ENCODE results near the gene SCNN1B.

The SCNN1B gene

DNA sequence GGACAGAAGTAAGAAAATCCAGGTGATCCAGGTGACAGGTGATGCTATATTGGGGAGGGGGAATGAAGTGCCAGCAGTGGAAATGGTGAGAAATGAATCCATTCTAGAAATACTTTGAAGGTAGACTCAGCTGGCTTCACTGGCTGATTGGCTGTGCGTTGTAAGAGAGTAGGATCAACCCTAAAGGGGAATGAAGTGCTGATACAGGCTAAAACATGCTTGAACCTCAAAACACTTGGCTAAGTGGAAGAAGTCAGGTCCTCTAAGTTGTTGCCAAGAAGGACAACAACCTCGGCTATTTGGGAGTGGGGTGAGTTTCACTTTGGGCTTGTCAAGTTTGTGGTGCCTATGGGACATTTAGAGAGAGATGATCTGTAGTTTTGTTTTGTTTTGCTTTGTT, 24.1 kb upstream of the SCNN1B start:
- peak overlapping the region; percentile 27 for H3K4me3 ChIP-seq (ENCODE audit: low read length)
- peak; percentile 52 for DNase-seq (ENCODE audit: low read depth)
- TF ChIP-seq, protein P1, sequence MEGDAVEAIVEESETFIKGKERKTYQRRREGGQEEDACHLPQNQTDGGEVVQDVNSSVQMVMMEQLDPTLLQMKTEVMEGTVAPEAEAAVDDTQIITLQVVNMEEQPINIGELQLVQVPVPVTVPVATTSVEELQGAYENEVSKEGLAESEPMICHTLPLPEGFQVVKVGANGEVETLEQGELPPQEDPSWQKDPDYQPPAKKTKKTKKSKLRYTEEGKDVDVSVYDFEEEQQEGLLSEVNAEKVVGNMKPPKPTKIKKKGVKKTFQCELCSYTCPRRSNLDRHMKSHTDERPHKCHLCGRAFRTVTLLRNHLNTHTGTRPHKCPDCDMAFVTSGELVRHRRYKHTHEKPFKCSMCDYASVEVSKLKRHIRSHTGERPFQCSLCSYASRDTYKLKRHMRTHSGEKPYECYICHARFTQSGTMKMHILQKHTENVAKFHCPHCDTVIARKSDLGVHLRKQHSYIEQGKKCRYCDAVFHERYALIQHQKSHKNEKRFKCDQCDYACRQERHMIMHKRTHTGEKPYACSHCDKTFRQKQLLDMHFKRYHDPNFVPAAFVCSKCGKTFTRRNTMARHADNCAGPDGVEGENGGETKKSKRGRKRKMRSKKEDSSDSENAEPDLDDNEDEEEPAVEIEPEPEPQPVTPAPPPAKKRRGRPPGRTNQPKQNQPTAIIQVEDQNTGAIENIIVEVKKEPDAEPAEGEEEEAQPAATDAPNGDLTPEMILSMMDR (IDR thresholded peaks at IDR 0.05; ENCODE audit: insufficient read depth, low read depth, low read length, missing control alignments), result no peak

DNA sequence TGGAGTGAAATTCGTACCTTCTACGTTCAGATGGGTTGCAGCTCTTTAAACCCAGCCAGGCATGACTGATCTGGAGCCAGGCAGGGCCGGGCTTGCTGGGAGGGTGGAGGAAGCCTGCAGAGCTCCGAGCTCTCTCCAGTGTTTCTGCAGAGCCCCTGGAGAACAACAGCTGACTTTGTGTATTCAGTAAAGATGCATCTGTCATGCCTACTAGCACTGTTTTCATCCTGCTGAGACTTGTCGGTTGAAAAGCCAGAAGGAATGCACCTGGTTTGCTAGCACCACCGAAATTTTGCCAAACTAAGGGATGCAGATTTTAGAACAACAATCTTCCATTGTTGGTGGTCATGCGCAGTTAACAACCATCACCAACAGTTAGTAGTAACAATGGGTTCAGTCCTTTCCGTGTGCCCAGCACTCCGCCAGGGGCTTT, 22.4 kb upstream of the SCNN1B start:
- TF ChIP-seq, protein P1 (IDR thresholded peaks at IDR 0.05; ENCODE audit: insufficient read depth, low read depth, low read length, missing control alignments), result no peak
- H3K4me3 ChIP-seq (ENCODE audit: low read length), result no peak overlapping the region
- peak; percentile 95 for DNase-seq (ENCODE audit: low read depth)

DNA sequence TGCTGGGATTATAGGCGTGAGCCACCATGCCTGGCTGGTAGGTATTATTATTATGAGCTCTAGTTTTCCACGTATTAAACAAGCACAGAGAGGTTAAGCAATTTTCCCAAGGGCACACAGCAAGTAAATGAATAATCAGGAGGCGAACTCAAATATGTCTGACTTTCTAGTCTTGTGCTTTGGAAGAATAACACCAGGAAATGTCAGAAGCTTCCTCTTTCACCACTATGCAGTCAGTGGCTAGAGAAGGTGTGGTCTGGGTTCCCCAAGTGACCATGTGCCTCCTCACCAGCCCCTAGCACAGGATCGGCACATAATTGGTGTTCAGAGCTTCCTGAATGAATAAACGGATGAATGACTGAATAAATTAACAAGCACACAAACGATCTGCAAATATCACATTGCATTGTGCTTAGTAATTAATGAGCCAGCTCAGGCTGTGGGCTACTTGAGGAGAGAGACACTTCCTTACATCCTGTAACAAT, 21.6 kb upstream of the SCNN1B start:
- TF ChIP-seq, protein P1 (IDR thresholded peaks at IDR 0.05; ENCODE audit: insufficient read depth, low read depth, low read length, missing control alignments), result no peak
- DNase-seq (ENCODE audit: low read depth), result peak; percentile 87

DNA sequence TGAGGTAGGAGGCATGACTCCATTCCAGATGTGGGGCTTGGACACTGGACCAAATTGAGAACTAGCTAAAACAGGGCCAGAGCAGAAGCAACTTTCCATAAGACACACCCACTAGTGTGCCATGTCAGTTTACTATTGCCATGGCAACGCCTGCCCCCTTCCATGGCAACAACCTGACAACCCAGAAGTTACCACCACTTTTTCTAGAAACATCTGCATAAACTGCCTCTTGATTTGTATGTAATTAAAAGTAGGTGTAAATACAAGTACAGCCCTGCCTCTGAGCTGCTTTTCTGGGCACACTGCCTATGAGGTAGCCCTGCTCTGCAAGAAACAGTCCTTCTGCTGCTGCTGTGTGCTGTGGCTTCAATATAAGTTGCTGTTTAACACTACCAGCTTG, 19.5 kb upstream of the SCNN1B start:
- DNase-seq (ENCODE audit: low read depth), result peak; percentile 21
- TF ChIP-seq, protein P1 (IDR thresholded peaks at IDR 0.05; ENCODE audit: insufficient read depth, low read depth, low read length, missing control alignments), result no peak
- no peak overlapping the region for H3K4me3 ChIP-seq (ENCODE audit: low read length)

More for the DNA sequence above, 21.6 kb upstream of the SCNN1B start:
- H3K4me3 ChIP-seq (ENCODE audit: low read length), result no peak overlapping the region

DNA sequence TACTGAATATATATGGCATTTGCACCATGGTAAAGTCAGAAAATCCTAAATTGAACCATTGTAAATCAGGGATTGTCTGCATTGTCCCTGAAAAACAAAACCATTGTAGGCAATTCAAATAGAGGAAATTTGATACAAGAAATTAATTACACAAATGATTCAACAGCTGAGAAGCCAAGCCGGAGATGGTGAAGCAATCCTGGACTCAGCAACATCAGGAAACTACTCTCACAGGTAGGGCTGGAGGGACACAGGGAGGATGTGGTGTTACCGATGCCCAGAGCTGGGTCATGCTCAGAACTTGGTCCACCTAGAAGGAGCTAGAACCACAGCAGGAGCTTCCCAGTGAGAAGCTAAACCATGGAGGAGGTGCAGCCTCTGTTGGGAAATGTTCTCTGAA, 18.5 kb upstream of the SCNN1B start:
- DNase-seq (ENCODE audit: low read depth), result peak; percentile 88
- no peak overlapping the region for H3K4me3 ChIP-seq (ENCODE audit: low read length)
- TF ChIP-seq, protein P1 (IDR thresholded peaks at IDR 0.05; ENCODE audit: insufficient read depth, low read depth, low read length, missing control alignments), result no peak

DNA sequence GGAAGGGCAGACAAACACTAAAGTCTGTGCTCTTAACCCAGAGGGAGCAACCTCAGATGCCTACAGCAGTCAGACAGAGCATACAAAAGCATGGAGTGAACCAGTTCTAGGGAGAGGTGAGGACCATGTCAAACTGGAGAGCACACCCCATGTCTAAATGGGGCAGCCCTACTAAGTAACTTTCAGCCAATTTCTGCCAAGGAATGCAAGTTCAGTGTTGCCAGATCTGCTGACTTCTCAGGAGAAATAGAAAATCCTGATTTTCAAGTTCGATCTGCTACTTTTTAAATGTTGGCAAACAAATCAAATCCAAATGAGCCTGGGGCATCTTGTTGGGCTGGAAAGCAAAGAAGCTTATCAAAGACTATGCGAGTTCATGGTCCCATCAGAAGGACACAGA, 17.5 kb upstream of the SCNN1B start:
- TF ChIP-seq, protein P1 (IDR thresholded peaks at IDR 0.05; ENCODE audit: insufficient read depth, low read depth, low read length, missing control alignments), result no peak
- DNase-seq (ENCODE audit: low read depth), result peak; percentile 66

DNA sequence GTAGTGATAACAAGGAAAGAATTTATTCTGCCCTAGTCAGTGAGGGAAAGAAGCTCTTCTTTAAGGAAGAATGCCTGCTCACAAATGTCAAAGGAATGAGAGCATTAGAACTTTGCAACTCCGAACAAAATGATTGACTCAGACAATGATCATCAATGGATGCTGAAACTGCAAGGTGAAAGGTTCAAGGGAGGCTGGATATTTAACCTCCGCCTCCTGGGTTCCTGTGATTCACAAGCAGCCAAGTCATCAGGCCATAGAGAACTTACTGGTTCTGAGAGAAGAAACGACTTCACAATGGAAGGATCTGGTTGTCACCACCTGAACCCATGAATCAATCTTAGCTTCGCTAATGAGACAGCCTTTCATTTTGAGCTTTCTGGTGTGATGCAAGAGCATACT, 16.0 kb upstream of the SCNN1B start:
- no peak overlapping the region for H3K4me3 ChIP-seq (ENCODE audit: low read length)
- peak; percentile 97 for DNase-seq (ENCODE audit: low read depth)
- TF ChIP-seq, protein P1 (IDR thresholded peaks at IDR 0.05; ENCODE audit: insufficient read depth, low read depth, low read length, missing control alignments), result no peak

More for the DNA sequence above, 17.5 kb upstream of the SCNN1B start:
- H3K4me3 ChIP-seq (ENCODE audit: low read length), result no peak overlapping the region

Data from epithelial cell of esophagus (primary cell).